Activated CD8-positive, alpha-beta memory T cell treated with anti-CD3 and anti-CD28 coated beads, Interleukin-2, amount 50 U/mL, for 1 hour (primary cell): ENCODE data around the gene GNAS.

Experiments used
- DNase-seq: peaks from one replicate; pipeline ENCODE4 v3.0.0-alpha.2; 2020; ENCODE audit errors: extremely low read depth

GNAS gene

GRCh38 chr20:58853976-58854637, 1.6 kb downstream of the GNAS start:
- DNase-seq = no peak

GRCh38 chr20:58854638-58855471, 2.3 kb downstream of the GNAS start:
- no peak for DNase-seq

- DNase-seq = no peak
These were observed 3.2 kb downstream of the GNAS start for GRCh38 chr20:58855506-58856389.

- DNase-seq = no peak
These were observed 10.7 kb downstream of the GNAS start for GRCh38 chr20:58863044-58863790.

- DNase-seq = no peak
These were observed 11.8 kb downstream of the GNAS start for GRCh38 chr20:58864346-58864745.

- DNase-seq = no peak
These were observed 13.3 kb downstream of the GNAS start for GRCh38 chr20:58865843-58866242.

- no peak for DNase-seq
These were observed 14.7 kb downstream of the GNAS start for GRCh38 chr20:58867211-58867610.

GRCh38 chr20:58868795-58869194, 16.3 kb downstream of the GNAS start:
- no peak for DNase-seq

- no peak for DNase-seq
These were observed 17.2 kb downstream of the GNAS start for GRCh38 chr20:58869662-58870227.

- no peak for DNase-seq
These were observed 17.9 kb downstream of the GNAS start for GRCh38 chr20:58870293-58871014.

- no peak for DNase-seq
These were observed 19.1 kb downstream of the GNAS start for GRCh38 chr20:58871533-58872102.

GRCh38 chr20:58874469-58874868, 22.0 kb downstream of the GNAS start:
- DNase-seq = no peak

GRCh38 chr20:58875111-58875510, 22.6 kb downstream of the GNAS start:
- no peak for DNase-seq

GRCh38 chr20:58875541-58876134, 23.1 kb downstream of the GNAS start:
- DNase-seq = no peak

GRCh38 chr20:58876437-58876836, 23.9 kb downstream of the GNAS start:
- DNase-seq = no peak

GRCh38 chr20:58877050-58877975, 24.8 kb downstream of the GNAS start:
- no peak for DNase-seq

GRCh38 chr20:58877976-58878360, 25.5 kb downstream of the GNAS start:
- DNase-seq = no peak

GRCh38 chr20:58878399-58878798, 25.9 kb downstream of the GNAS start:
- DNase-seq = no peak

- DNase-seq = no peak
These were observed 27.9 kb downstream of the GNAS start for GRCh38 chr20:58880441-58880840.
